Measurements from ENCODE around the gene S100A7A.

GRCh38 chr1:153431928-153432327 is 15.6 kb downstream of the S100A7A start:
- no peak for TF ChIP-seq CTCF (IDR thresholded peaks at IDR 0.05; ENCODE audit: low read length)
- no peak for TF ChIP-seq EZH2 (IDR thresholded peaks at IDR 0.05; ENCODE audit: borderline replicate concordance, low read length)
